ENCODE measurements around the gene HNRNPH3.

GRCh38 chr10:68362590-68362989 lies 30.7 kb downstream of the HNRNPH3 start:
- no peak for TF ChIP-seq CTCF (conservative IDR thresholded peaks at IDR 0.05)
- no peak for TF ChIP-seq ZFX (IDR thresholded peaks at IDR 0.05)

Data from C4-2B (cell line).